HepG2 (cell line): ENCODE measurements around the gene IQGAP2.

Source experiments
- ATF7-NPFF ChIP-seq: sonication (generic); formaldehyde crosslinking; IDR thresholded peaks from 2 replicates; pipeline ENCODE4 v1.8.1; 2023; ENCODE audit warnings: mild to moderate bottlenecking, low read depth, missing genetic modification reagents, moderate library complexity
- CTCF ChIP-seq: sonication (generic); formaldehyde crosslinking; IDR thresholded peaks from 2 replicates; pipeline ENCODE4 v1.5.0; 2020; ENCODE audit warnings: mild to moderate bottlenecking, missing genetic modification reagents, moderate library complexity
- PAF1 ChIP-seq: IDR thresholded peaks from 2 replicates; pipeline ENCODE4 v1.6.1; 2016; ENCODE audit warnings: missing genetic modification reagents, missing compliant biosample characterization
- POLR2A ChIP-seq, 2 experiments: IDR thresholded peaks; 2 replicates each; pipeline ENCODE4 v1.6.1; 2011; ENCODE audit warnings: low read depth in 2 of 2, low read length in 2 of 2, mild to moderate bottlenecking in 1 of 2, moderate library complexity in 1 of 2; ENCODE audit not compliant: insufficient read depth in 1 of 2
- RAD21 ChIP-seq: fragments of 450-650 bp; formaldehyde crosslinking; IDR thresholded peaks from 2 replicates; pipeline ENCODE4 v1.5.0; 2020; ENCODE audit warnings: mild to moderate bottlenecking
- ZNF333 ChIP-seq: sonication (generic); formaldehyde crosslinking; IDR thresholded peaks from 2 replicates; pipeline ENCODE4 v1.4.0; 2020; ENCODE audit warnings: mild to moderate bottlenecking, missing genetic modification reagents, borderline replicate concordance
- ZNF792 ChIP-seq: IDR thresholded peaks from 2 replicates; pipeline ENCODE4 v1.6.1; 2016

- TF ChIP-seq RAD21 (no peak), ZNF333 (CRISPR knock-in tag) (no peak), ZNF792 (CRISPR knock-in tag) (no peak), POLR2A (IDR thresholded peaks at IDR 0.05; ENCODE audit: insufficient read depth in 1 of 2, low read depth in 2 of 2, low read length in 2 of 2) (no peak), ATF7-NPFF (CRISPR knock-in tag) (no peak), CTCF (CRISPR knock-in tag) (no peak), PAF1 (no peak)
Measured at GRCh38 chr5:76542887-76543690, 140.0 kb downstream of the IQGAP2 start.
